ENCODE measurements around the gene SEMA4B. TPM values are rescaled to one million over a fixed set of nuclear protein-coding genes. Genes with fewer than 3 reads are reported as not detected.

SEMA4B gene
- total RNA-seq, 2 donors from 2014 or later = 102 to 141 TPM

DNA sequence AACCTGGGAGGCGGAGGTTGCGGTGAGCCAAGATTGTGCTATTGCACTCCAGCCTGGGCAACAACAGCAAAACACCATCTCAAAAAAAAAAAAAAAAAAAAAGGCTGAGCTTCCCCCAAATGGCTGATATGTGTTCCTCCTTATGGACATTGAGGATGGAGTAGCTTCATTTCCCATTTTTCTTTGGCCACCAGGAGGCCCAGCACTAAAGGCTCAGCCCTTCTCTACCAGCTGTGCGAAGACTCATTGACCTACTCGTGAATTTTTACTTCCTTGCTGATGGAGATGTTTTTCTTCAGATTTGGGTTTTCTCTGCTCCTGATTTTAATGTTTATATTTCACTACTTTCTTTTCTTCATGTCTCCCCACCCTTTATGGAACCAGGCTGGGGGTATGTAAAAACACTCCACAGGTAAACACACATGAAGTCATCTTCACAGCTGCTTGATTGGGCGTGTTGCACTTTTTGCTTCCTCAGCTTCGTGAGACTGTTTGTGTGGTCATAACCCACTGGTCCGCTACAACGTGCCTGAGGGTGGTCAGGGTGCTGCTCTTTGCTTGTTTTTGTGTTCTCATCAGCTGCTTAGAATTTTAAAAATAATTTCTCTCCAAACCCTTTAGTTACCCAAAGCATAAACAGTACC is 13.5 kb downstream of the SEMA4B start:
- no peaks in the 10 kb centered on the region for H3K9me3 ChIP-seq
- H3K4me1 ChIP-seq = peaks cover 35% of the 10 kb centered on the region
- H3K27ac ChIP-seq = peak overlapping the region; percentile 90
- H3K36me3 ChIP-seq = peaks cover 10% of the 10 kb centered on the region
- no peak for DNase-seq
- H3K4me3 ChIP-seq = no peak overlapping the region
- no peak for TF ChIP-seq CTCF (IDR thresholded peaks at IDR 0.05)
- no peaks in the 10 kb centered on the region for H3K27me3 ChIP-seq
- intact Hi-C loops (cut with DNase I) = no loop called here
- no peak overlapping the region for H3K9ac ChIP-seq (ENCODE audit: low read depth in 2 of 2, low read length in 2 of 2)

DNA sequence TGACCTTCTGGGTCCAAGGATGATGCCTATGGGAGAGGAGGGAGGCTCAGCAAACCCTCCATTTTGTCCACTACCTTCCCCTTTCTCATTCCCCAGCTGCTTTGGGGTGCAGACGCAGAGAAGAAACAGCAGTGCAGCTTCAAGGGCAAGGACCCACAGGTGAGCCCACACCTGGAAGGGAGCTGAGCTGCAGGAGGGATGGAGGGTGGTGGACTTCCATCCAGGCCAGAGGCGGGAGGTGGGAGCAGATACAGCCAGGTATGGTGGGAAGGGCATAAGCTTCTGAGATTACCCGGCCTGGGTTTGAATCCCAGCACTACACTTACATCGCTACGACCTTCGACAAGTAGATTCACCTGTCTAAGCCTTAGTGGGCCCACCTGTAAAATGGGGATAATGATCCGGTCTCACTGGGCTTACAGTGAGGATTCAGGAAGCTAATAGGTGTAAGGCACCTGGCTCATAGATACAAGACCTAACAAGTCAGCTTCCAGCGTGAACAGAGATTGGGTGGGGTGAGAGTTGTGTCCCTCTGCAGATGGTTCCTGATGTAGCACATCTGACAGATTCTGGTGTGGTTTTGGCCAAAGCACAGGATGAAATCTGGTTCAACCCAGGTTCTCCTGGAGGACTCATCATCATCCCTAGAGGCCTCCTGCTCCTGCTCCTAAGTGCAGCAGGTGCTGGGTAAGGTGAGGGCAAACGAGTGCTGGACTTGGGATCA is 16.7 kb downstream of the SEMA4B start:
- peaks cover 13% of the 10 kb centered on the region for H3K4me1 ChIP-seq
- no peak for TF ChIP-seq CTCF (IDR thresholded peaks at IDR 0.05)
- DNase-seq = no peak
- H3K27me3 ChIP-seq = no peaks in the 10 kb centered on the region
- intact Hi-C loops (cut with DNase I) = no loop called here
- no peaks in the 10 kb centered on the region for H3K9me3 ChIP-seq
- no peak overlapping the region for H3K27ac ChIP-seq
- H3K4me3 ChIP-seq = no peak overlapping the region
- no peak overlapping the region for H3K9ac ChIP-seq (ENCODE audit: low read depth in 2 of 2, low read length in 2 of 2)
- peaks cover 10% of the 10 kb centered on the region for H3K36me3 ChIP-seq

DNA sequence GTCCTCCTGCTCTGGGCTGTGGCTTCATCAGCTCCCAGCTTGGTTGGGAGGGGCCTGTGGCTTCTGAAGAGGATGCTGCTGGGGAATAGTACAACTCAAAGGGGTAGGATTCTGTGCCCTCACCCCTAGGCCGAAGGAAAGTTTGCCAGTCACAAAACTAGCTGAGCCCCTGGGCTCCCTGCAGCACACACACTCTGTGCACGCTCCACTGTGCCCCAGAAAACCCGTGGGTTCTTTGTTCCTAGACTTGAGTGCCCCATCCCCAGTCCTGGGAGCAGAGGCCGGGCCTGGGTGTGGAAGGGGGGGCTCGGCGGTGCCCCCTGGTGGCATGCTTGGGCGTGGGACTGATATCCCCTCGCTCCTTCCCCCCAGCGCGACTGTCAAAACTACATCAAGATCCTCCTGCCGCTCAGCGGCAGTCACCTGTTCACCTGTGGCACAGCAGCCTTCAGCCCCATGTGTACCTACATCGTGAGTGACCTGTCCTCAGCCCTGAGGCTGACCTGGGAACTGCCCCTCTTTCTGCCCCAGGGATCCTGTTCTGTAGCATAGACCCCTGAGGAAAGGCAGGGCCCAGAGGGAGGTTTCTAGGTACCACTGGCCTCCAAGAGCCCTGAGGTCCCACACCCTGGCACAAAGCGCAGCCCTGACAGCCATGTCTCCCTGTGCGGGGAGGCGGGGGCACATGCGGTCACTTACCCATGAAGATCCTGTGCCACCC is 18.5 kb downstream of the SEMA4B start:
- H3K27me3 ChIP-seq = no peaks in the 10 kb centered on the region
- H3K27ac ChIP-seq = no peak overlapping the region
- no peak overlapping the region for H3K4me3 ChIP-seq
- intact Hi-C loops (cut with DNase I) = loop anchor here (5.0 kb wide), 1 partner anchor 77 kb away; no protein-coding TSS in a partner anchor
- TF ChIP-seq CTCF (IDR thresholded peaks at IDR 0.05) = peak; percentile 61
- H3K36me3 ChIP-seq = peaks cover 25% of the 10 kb centered on the region
- H3K9me3 ChIP-seq = no peaks in the 10 kb centered on the region
- peaks cover 5% of the 10 kb centered on the region for H3K4me1 ChIP-seq
- no peak overlapping the region for H3K9ac ChIP-seq (ENCODE audit: low read depth in 2 of 2, low read length in 2 of 2)
- no peak for DNase-seq

DNA sequence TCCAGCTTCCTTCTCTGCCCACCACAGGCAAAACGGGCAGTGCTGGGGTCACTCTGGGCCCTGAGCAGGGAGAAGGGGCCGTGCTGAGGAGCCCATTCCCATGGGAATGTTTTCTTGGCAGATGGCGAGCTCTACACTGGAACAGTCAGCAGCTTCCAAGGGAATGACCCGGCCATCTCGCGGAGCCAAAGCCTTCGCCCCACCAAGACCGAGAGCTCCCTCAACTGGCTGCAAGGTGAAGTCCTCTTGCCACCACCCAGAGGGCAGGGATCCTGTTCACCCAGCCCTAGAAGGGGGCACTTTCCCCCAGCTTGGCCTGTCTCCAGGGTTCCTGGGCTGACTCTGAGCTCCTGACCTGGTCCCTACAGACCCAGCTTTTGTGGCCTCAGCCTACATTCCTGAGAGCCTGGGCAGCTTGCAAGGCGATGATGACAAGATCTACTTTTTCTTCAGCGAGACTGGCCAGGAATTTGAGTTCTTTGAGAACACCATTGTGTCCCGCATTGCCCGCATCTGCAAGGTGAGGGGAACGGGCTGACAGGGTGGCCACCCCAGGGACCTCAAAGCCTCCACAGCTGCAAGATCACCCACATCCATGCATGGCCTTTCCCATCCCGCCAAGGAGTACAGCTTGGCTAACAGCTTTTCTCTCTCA is 20.2 kb downstream of the SEMA4B start:
- no peak overlapping the region for H3K4me3 ChIP-seq
- peaks cover 37% of the 10 kb centered on the region for H3K36me3 ChIP-seq
- no peaks in the 10 kb centered on the region for H3K9me3 ChIP-seq
- TF ChIP-seq CTCF (IDR thresholded peaks at IDR 0.05) = peak; percentile 61
- intact Hi-C loops (cut with DNase I) = loop anchor here (5.0 kb wide), 1 partner anchor 79 kb away; no protein-coding TSS in a partner anchor
- peak overlapping the region; percentile 14 for H3K27ac ChIP-seq
- H3K27me3 ChIP-seq = no peaks in the 10 kb centered on the region
- no peaks in the 10 kb centered on the region for H3K4me1 ChIP-seq
- peak overlapping the region in 1 of 2 donors; percentile 51 for H3K9ac ChIP-seq (ENCODE audit: low read depth in 2 of 2, low read length in 2 of 2)
- peak; percentile 81 for DNase-seq

DNA sequence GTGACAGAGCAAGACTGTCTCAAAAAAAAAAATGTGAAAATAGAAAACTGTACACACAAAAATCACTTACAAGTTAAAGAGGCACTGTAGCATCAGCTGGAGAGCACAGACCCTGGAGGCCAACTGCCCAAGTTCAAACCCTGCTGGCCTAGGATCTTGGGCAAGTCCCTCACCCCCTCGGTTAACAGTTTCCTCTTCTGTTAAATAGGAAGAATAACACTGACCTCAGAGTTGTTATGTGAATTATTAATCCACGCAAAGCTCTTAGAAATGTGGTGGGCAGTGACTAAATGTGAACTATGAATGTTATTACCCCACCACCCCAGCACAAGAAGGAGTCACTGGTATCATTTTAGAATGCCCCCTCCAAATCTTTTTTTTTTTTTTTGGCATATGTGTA is 21.4 kb downstream of the SEMA4B start:
- H3K9me3 ChIP-seq = no peaks in the 10 kb centered on the region
- H3K27me3 ChIP-seq = no peaks in the 10 kb centered on the region
- TF ChIP-seq CTCF (IDR thresholded peaks at IDR 0.05) = no peak
- no peaks in the 10 kb centered on the region for H3K4me1 ChIP-seq
- no peak for DNase-seq
- no peak overlapping the region for H3K27ac ChIP-seq
- intact Hi-C loops (cut with DNase I) = loop anchor here (5.0 kb wide), 1 partner anchor 80 kb away; no protein-coding TSS in a partner anchor
- H3K4me3 ChIP-seq = no peak overlapping the region
- H3K9ac ChIP-seq (ENCODE audit: low read depth in 2 of 2, low read length in 2 of 2) = no peak overlapping the region
- H3K36me3 ChIP-seq = peaks cover 37% of the 10 kb centered on the region

All from colonic mucosa (tissue), 4 donors.